HG03159 (cell line): ENCODE results near the gene PPP2R2C.

ENCODE experiments used
- ATAC-seq: cut with Tn5 transposase; IDR thresholded peaks from one replicate; pipeline ENCODE4 v1.9.1; 2021; ENCODE audit warnings: mild to moderate bottlenecking, moderate library complexity; ENCODE audit not compliant: unreplicated experiment

PPP2R2C gene

DNA sequence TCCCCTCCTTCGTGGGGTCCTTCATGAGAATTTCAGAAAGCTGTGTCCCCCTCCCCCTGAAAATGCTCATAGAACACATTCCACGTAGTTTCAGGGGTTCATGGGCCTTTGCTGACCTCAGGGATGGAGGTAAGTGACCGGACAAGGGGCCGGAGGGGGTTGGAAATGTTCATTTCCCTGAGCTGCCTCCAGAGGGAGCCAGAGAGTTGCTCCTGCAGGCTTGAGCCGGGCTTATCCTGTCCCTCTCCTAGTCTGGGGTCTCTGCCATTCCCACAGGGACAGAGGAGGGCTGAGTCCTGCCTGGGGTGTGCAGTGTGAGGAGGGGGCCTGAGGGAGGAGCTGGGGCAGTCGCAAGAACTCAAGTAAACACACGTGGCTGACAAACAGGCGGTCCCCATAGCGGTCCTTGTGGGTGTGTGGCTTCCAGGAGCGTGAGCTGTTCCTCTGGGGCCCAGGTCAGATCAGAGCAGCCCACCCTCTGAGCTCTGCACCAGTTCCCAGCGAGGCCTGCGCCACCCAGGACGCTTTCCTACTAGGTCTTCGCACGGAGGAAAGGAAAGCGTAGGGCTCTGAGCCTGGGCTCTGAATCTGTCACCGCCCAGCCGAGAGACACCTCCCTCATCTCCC, 140.3 kb downstream of the PPP2R2C start:
- no peak for ATAC-seq

DNA sequence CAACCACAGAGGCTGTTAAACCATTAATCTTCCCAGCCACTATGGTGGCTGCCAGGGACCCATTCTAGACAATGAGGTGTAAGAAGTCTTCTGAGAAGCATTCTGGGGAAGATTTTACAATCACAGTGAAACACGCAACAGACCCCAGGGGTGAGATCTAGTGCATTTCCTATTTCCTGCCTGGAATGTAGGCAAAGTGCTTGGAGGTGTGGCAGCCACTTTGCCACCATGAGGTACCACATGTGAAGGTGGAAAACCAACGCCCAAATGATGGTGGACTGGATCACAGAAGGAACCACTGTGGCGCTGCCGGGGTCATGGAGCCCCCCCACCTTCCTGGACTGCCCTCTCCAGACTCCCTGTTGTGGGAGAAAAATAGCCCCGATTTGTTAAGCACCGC, 140.9 kb downstream of the PPP2R2C start:
- no peak for ATAC-seq

DNA sequence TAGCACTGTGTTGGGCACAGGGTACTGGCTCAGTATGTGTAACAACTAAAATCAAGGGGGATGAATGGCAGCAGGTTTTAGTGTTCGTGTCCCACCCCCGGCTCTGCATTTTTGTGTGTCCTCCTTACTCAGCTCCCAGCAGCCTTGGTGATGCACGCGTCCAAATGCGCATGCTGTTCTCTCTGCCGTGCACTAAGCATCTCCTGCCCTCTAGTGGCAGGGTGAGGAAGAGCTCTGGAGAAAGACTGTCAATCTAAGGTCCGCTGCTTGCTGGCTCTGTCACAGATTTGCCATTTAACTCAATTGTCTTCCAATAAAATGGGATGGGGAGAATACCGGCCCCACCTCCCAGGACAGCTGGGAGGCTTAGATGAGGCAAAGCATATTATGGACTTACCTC, 141.4 kb downstream of the PPP2R2C start:
- ATAC-seq, result no peak

DNA sequence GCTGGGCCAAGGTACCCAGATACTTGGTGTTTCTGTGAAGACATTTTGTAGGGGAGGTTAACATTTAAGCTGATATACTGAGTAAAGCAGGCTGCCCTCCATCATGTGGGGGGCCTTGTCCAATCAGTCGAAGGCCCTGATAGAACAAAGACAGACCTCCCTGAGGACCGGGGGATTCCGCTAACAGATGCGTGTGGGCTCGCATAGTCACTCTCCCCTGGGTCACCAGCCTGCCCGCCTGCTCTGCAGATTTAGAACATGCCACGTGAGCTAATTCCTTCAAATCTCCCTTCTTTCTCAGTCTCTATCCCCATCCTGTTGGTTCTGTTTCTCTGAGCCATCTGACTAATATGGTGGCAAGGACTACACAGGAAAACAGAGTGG, 142.0 kb downstream of the PPP2R2C start:
- no peak for ATAC-seq

DNA sequence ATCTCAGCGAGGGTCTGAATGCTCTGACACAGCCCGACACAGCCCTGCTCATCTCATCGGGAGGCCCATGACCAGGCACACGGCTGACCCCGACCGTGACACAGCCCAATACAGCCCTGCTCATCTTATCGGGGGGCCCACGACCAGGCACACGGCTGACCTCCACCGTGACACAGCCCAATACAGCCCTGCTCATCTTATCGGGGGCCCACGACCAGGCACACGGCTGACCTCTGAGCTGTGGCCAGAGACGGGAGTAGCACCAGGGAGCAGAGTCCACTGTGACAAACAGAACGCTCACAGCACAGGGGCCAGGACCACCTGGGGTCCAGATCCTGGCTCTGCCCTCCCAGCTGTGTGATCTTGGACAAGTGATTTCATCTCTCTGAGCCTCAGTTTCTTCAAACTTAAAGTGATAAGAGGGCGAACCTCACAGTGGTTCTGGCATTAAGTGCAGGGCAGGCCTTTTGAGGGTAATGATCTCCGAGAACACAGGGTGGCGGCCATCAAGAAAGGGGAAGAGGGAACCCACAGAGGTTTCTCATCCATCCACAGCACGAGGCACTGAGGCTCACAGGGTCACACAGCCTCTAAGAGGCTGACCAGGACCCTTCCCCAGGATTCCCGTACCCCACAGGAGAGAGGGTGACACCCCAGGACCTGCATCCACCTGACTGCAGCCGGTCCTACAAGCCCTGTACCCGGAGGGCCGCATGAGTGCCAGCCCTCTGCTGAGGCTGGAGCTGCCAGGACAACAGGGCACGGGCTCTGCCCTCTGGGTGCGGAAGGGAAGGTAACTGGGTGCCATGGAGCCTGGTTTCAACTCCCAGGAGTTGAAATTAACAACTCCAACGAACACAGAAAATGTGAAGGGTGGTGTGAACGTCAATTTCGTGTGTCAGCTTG, 142.7 kb downstream of the PPP2R2C start:
- no peak for ATAC-seq

DNA sequence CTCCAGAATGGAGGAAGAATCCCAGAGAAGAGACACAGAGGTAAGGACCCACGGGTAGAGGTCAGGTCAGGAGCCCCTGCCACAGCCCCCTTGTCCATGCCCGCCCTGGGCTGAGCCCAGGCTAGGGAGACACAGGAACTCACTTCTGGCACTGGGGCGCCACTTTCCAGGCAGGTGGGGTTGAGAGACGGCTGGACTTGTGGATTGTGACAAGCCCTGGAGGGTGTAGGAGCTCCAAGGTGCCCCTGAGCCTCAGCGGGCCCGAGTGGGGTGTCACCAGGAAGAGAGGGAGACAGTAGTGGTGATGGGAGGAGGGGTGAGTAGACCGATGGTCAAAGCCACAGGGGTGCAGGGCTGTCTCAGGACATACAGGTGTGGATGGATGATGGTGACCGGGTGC, 143.9 kb downstream of the PPP2R2C start:
- ATAC-seq, result no peak

DNA sequence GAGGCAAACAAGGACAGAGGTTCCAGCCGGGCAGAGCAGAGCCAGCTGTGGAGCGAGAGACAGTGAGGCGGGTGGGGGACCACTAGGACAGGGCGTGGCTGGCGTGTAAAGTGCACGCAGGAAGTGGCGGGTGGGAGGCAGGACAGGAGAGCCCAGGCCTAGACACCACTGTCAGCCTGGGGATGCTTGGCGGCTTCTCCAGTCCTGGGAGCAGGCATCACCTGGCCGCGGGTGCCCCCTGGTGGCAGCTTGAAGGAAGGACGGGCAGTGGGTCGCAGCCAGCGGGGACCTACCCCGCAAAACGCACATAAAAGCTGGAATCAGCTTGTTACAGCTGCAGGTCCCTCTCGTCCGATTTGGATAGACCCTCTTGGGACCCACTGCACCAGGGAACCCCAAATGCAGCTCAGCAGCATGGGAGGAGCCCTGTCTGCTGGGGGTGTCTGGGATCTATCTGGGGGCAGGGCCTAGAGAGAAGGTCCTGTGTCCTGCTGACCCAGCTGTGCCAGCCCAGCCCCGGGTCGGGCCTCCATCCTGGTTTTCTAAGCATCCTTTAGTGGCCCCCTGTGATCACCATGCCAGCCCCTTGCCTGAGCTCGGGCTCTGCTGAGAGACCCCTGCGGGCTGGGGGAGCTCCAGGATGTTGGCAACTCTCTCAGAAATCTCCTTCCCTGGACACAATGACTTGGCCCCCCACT, 145.0 kb downstream of the PPP2R2C start:
- ATAC-seq, result no peak

DNA sequence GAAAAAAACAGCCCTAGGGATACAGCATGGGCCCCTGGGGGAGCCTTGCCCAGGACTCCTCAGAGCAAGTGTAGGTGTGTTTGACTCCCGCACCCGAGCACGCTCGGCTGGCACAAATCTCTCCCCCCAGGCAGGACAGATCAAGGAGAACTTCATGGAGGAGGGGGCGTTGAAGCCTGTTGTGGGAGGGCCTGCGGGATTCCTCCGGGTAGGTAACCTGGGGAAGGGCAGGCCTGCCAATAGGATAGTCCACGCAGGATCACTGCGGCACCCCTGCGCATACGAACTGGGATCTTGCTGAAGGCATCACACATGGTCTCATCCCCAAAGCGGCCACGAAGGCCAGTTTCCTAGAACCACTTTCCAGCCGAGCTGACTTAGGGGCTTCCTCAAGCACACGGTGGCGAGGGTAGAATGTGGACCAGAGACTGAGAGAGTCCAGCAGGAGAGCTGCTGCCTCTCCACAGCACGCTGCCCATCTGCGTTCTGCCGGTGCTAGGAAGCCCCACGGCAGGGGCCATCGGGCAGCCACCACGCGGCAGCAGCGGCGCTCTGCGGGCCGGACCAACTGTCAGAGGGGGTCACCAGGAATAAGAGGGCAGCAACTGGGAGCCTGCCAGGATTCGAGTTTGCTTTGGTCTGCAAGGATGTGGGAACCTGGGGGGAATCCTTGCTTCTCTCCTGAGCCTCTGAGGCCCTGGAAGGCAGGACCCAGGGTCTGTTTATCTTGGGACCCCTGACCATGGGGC, 145.9 kb downstream of the PPP2R2C start:
- ATAC-seq, result no peak

DNA sequence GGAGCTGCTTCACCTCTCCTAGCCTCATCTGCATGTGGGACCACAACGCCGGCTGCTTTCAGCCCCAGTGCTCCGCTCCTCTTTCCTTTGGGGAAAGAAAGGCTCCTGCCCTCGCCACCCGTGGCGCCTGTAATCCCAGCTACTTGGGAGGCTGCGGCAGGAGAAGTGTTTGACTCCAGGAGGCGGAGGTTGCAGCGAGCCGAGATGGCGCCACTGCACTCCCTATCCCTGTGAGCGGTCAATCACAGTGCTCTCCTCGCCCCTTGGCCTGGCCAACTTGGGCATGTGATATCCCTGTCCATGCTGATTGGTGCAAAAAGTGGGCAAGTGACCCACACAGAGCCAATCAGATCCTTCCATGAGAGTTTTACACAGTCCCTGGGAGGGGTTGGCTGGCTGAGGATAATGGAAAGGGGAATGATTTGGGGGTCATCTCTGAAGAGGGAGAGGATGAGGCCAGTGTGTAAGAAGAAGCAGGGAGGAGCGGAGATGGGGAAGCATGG, 146.6 kb downstream of the PPP2R2C start:
- ATAC-seq, result no peak

DNA sequence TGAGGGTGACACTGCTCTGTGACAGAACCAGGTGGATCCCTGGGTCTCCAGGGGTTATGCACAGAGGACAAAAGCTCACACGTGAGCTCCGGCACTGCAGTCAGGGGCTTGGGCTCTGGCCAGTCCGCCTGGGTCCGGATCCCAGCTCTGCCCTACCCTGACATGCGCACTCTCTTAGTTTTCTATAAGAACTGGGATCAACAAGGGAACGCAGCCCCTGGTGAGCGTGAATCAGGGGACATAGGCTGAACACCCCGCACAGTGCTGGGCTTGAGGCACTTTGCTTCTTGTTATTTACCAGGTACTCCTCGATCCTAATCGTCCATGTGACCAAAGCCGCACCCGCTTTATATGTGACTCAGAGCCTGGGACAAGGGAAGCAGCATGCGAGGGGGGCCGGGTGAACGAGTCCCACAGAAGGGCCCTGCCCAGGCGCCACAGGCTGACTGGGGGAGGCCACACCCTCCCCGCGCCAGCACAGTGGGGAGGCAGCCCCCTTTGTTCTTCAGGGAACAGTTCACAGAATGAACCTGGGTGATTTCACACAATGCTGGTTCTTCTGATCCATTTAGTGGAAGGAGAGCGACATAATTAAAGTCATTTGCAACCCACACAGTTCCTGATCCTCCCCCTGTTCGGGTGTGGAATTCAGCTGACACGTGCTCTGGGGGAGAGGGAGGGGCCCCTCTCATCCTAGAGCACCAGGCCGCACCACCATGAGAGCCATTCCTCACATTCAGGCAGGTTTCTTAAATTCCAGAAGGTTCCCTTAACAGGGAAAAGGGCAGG, 147.2 kb downstream of the PPP2R2C start:
- no peak for ATAC-seq

DNA sequence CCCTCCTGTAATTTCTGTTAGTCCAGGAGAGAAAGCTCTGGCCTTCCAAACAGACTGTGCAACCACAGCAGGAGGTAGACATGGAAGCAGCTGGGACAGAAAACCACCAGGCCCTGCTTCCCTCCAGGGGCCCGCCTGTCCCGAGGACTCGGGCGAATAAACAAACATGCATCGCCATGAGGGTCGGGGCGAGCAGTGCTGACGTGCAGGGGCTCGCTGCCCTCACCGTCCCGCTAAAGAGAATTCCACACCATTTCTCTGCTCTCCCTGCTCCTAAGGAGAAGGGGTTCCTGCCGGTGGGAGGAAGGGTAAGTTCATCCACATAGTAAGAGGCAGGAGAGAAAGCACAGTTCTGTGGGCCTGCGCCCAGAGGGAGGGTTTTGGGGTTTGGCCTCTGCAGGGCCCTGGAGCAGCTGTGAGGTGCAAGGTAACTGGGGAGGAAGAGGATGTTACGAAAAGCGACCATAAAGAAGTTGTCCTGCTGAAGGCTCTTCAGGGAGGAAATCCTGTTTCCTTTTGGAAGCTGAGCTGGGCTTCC, 147.9 kb downstream of the PPP2R2C start:
- no peak for ATAC-seq

DNA sequence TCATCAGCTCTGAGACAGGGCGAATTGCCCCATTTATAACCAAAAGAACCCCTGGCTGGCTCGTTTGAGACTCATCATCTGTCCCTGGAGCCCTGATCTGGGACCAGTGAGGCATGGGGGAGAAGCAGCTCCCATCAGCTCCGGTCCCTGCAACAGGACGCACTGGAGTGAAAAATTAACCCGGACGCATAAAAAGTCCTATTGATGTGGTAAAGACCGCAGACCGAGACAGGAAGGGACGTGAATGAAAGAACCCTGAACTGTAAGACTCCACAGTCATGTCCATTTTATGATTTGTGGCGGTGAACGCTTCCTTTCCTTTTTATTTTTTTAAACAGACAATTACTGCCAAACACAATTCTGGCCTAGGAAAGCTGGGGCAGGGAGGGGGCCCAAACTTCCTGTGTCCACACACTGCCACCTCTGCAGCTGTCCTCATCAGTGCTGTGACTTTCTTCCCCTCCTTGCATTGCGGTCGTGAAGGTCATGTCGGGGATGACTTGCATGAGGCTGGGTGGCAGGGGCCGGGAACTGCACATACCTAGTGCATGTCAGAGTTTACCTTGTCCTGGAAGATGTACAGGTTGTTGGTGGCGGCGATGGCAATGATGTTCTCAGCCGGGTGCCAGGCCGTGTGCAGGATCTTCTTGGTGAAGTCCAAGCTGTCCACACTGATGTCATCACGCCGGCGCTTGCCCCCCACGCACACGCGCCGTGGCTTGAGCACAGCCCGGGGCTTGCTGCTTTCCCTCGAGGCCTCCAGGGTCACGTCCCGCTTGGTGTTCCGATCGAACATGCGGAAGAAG, 149.4 kb downstream of the PPP2R2C start:
- ATAC-seq, result no peak

DNA sequence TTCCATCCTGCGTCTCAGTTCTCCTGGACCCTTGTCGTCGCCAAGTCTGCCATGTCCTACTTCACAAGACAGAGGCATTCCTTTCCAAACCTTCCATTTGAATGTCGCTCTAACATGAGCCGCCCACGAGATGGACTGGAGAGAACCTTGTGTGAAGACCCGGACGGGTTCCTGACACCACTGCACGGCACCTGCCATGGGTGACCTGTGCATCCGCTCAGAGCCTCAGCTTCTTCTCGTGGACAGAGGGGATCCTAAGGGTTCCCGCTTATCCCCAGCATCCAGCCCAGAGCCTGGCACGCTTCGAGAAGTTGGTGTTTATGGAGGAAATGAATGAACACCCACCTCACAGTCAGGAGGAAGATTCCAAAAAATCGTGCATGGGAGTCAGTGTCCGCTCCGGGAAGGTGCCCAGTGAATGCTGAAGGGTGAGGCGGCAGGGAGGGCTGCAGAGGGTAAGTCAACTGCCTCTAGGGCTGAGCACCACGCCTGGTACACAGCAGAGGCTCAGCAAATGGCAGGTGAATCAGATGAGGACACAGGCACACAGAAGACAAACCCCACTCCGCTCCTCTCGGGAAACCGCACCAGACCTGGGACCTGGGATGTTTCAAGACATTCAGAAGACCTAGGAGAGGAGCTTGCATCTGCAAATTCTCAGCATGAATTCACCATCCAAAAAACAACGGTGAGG, 150.2 kb downstream of the PPP2R2C start:
- no peak for ATAC-seq

DNA sequence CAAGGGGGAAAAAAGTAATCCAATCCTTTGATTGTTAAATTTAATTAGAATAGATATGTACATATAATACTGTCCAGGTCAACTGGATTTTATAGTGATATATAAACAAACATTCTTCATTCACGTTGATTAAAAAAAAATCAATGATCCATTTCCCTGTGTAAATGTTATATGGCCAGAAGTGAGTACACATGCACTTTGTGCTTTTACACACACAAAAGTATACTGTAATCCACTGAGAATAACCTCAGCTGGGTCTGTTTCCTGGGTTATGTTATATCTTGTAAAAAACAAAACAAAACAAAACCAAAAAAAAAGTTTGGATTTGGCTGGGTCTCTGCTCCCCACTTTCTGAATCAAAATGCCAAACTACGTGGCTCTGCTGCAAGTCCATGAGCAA, 151.1 kb downstream of the PPP2R2C start:
- ATAC-seq, result no peak

DNA sequence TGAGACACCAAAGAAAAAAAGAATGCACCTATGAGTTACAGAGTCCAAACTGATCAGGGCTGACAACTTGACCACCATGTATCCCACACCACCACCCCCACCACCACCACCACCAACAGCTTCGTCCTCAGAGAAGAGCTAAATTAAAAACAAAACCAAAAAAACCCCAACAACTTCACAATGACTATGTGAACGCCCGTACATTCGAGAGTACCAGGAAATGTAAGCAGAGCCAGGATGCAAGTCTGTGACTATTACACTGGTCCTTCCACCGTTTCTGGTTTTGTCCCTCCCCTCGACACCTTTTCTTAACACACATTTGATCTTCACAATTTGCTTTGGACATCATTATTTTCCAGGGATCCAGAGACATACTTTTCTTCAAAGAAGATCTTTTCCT, 151.8 kb downstream of the PPP2R2C start:
- no peak for ATAC-seq

DNA sequence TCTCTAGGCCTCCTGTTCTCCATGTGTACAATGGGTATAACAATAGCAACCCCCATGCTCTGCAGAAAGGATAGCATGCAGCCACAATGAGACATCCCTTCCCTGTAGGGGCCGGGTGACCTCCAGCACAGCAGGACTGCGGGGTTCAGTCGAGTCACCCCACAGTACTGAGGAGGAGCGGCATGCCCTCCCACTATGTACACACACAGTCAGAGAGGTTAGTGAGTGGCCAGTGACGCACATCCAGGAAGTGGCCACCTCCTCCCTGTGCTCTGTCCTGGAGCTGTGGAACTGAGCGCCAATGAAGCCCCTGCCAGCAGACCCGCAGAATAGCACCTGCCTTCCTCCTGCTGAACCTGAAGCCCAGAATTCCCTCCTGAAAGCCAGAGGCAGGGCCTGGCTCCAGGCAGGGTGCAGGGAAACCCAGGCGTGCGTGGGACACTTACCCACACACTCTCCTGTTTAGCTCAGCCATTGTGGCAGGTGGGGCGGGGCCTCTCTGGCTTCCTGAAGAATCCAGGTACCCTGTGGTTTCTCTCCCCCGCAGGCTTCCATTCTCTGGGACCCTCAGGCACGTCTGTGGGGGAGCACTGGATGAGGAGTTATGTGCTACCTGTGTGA, 152.8 kb downstream of the PPP2R2C start:
- no peak for ATAC-seq

DNA sequence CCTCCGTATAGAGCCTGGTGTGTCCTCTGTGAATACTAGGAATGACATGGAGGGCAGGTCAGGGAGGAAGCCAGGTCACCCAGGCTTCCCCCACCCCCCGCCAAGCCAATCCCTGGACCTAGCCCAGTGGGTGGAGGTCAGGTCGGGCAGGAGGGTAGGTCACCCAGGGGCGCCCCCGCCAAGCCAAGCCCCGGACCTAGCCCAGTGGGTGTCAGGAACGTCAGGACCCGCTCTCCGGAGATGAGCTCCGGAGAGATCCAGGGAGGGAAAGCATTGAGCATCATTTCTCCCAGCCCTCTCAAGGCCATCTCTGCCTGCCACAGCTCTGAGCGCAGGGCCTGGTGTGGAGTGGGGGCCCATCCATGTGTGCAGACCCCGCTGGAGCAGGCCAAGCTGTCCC, 154.2 kb downstream of the PPP2R2C start:
- ATAC-seq, result no peak

DNA sequence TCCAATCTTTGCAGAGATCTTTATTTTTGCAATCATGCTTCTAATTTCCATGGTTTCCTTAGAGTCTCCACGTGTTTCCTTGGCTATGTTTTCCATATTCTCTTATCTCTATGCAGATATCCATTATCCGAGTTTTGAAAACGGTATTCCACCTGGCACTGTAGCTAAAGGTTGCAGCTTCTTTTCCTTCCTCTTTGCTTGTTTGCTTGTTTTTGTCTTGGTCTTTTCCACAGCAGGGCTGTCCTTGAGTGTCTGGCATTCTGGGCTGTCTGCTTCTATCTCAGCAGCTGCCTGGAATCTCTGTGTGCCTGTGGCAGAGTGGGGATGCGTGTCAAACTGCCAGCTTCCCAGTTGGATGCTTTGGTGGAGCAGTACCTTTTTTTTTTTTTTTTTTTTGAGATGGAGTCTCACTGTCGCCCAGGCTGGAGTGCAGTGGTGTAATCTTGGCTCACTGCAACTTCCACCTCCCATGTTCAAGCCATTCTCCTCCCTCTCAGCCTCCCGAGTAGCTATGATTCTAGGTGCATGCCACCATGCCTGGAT, 155.9 kb downstream of the PPP2R2C start:
- ATAC-seq, result no peak
